NOMO-1 (cell line): ENCODE measurements around the gene NCBP2.

ENCODE experiments used
- DNase-seq, 2 experiments: peaks; one replicate each; lab custom pipeline; 2025; ENCODE audit not compliant: unreplicated experiment in 2 of 2; lab: John Stamatoyannopoulos, UW

The NCBP2 gene

DNA sequence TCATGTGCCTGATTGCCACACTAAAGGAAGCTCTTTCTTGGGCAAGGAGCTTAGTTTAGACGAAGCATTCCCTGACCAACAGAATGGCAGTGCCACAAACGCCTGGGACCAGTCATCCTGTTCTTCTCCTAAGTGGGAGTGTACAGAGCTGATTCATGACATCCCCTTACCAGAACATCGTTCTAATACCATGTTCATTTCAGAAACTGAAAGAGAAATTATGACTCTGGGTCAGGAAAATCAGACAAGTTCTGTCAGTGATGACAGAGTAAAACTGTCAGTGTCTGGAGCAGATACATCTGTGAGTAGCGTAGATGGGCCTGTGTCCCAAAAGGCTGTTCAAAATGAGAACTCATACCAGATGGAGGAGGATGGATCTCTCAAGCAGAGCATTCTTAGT lies 56.2 kb downstream of the NCBP2 start:
- no peak for DNase-seq
